Endothelial cell (in vitro differentiated cells): ENCODE data around the gene MAML1. TPM values are rescaled to one million over a fixed set of nuclear protein-coding genes. Genes with fewer than 3 reads are reported as not detected.

Experiments
- DNase-seq: peaks from one replicate; pipeline ENCODE4 v3.0.0; 2021; ENCODE audit warnings: low spot score
- H3K27ac Mint-ChIP-seq: one replicate; pipeline ENCODE4 v1.8.0; 2021; ENCODE audit warnings: mixed read lengths, inconsistent platforms; ENCODE audit not compliant: unreplicated experiment
- H3K27me3 Mint-ChIP-seq: one replicate; pipeline ENCODE4 v1.8.0; 2021; ENCODE audit warnings: mild to moderate bottlenecking, moderate library complexity, mixed read lengths, inconsistent platforms; ENCODE audit not compliant: unreplicated experiment
- H3K36me3 Mint-ChIP-seq: one replicate; pipeline ENCODE4 v1.8.0; 2021; ENCODE audit warnings: mild to moderate bottlenecking, low read depth, mixed read lengths, inconsistent platforms; ENCODE audit not compliant: unreplicated experiment
- H3K4me1 Mint-ChIP-seq: one replicate; pipeline ENCODE4 v1.8.0; 2021; ENCODE audit warnings: mild to moderate bottlenecking, mixed read lengths, inconsistent platforms; ENCODE audit not compliant: unreplicated experiment
- H3K4me3 Mint-ChIP-seq: one replicate; pipeline ENCODE4 v1.8.0; 2021; ENCODE audit warnings: mild to moderate bottlenecking, mixed read lengths, inconsistent platforms; ENCODE audit not compliant: unreplicated experiment
- H3K9me3 Mint-ChIP-seq: one replicate; pipeline ENCODE4 v1.8.0; 2021; ENCODE audit warnings: mixed read lengths, inconsistent platforms; ENCODE audit not compliant: unreplicated experiment
- CTCF ChIP-seq: fragments of 200-600 bp; sonication (generic); IDR thresholded peaks from one replicate; pipeline ENCODE4 v1.5.0; 2021; ENCODE audit warnings: antibody characterized with exemption; ENCODE audit not compliant: unreplicated experiment
- total RNA-seq: library from RNA; stranded (reverse); fragmentation: NEBNext Ultra II Directional; extraction: Animal tissue kit (Norgen Biotek cat#: 25700); gene quantifications from one replicate; pipeline ENCODE4 v1.2.1, GENCODE V29; 2021; ENCODE audit not compliant: unreplicated experiment

The MAML1 gene
- total RNA-seq, 1 donor from 2014 or later = 30.0 TPM

GRCh38 chr5:179777909-179778308 lies 45.3 kb downstream of the MAML1 start:
- Mint-ChIP-seq H3K9me3 (no peaks in the 10 kb centered on the region), H3K4me3 (no peak overlapping the region), H3K36me3 (peaks cover 42% of the 10 kb centered on the region), H3K4me1 (peaks cover 6% of the 10 kb centered on the region), H3K27ac (peak overlapping the region; percentile 63), H3K27me3 (peaks cover 5% of the 10 kb centered on the region)
- no peak for TF ChIP-seq CTCF
- DNase-seq = no peak

- DNase-seq = no peak
- H3K4me1 Mint-ChIP-seq = peaks cover 6% of the 10 kb centered on the region
- peaks cover 35% of the 10 kb centered on the region for H3K36me3 Mint-ChIP-seq
- peak overlapping the region; percentile 26 for H3K27ac Mint-ChIP-seq
- H3K4me3 Mint-ChIP-seq = no peak overlapping the region
- H3K9me3 Mint-ChIP-seq = no peaks in the 10 kb centered on the region
- peaks cover 5% of the 10 kb centered on the region for H3K27me3 Mint-ChIP-seq
- no peak for TF ChIP-seq CTCF
These were observed 46.0 kb downstream of the MAML1 start for GRCh38 chr5:179778591-179778990.

- Mint-ChIP-seq H3K4me3 (no peak overlapping the region), H3K27me3 (peaks cover 5% of the 10 kb centered on the region), H3K27ac (no peak overlapping the region), H3K4me1 (peaks cover 6% of the 10 kb centered on the region), H3K9me3 (no peaks in the 10 kb centered on the region), H3K36me3 (peaks cover 31% of the 10 kb centered on the region)
- no peak for DNase-seq
- no peak for TF ChIP-seq CTCF
These were observed 47.2 kb downstream of the MAML1 start for GRCh38 chr5:179779826-179780225.

- no peak overlapping the region for H3K4me3 Mint-ChIP-seq
- H3K27me3 Mint-ChIP-seq = peaks cover 5% of the 10 kb centered on the region
- H3K36me3 Mint-ChIP-seq = peaks cover 31% of the 10 kb centered on the region
- TF ChIP-seq CTCF = no peak
- no peak for DNase-seq
- H3K27ac Mint-ChIP-seq = no peak overlapping the region
- H3K9me3 Mint-ChIP-seq = no peaks in the 10 kb centered on the region
- peaks cover 6% of the 10 kb centered on the region for H3K4me1 Mint-ChIP-seq
These were observed 47.7 kb downstream of the MAML1 start for GRCh38 chr5:179780362-179780761.

- DNase-seq = no peak
- no peak overlapping the region for H3K4me3 Mint-ChIP-seq
- peaks cover 23% of the 10 kb centered on the region for H3K36me3 Mint-ChIP-seq
- peaks cover 5% of the 10 kb centered on the region for H3K27me3 Mint-ChIP-seq
- no peaks in the 10 kb centered on the region for H3K9me3 Mint-ChIP-seq
- TF ChIP-seq CTCF = no peak
- peaks cover 6% of the 10 kb centered on the region for H3K4me1 Mint-ChIP-seq
- no peak overlapping the region for H3K27ac Mint-ChIP-seq
These were observed 49.2 kb downstream of the MAML1 start for GRCh38 chr5:179781846-179782245.
